CD4-positive, alpha-beta memory T cell (primary cell): ENCODE data around the gene TOR1AIP1. TPM values are rescaled to one million over a fixed set of nuclear protein-coding genes. Genes with fewer than 3 reads are reported as not detected.

Experiments used
- polyA plus RNA-seq, 2 donors: library from polyadenylated mRNA; unstranded; fragments of 300-500 nt; fragmentation: Illumina TruSeq; gene quantifications; one replicate each; pipeline ENCODE4 v1.2.3, GENCODE V29; 2021
- total RNA-seq, 2 experiments: library from RNA; stranded (reverse); gene quantifications; one replicate each; pipeline ENCODE4 v1.2.3, GENCODE V29; 2021

TOR1AIP1 gene
- total and polyA plus RNA-seq, 4 experiments from 2014 or later: 53.8 to 90.6 (median 70.1) TPM

Other genes starting within 250 kb of the TOR1AIP1 start
- under 1 TPM; 0.11 to 0.29 TPM for gene FAM163A, start 139.0 kb upstream of the TOR1AIP1 start, total RNA-seq
- under 1 TPM in 1 of 2 donors, not detected in 1; 0.20 TPM for gene FAM163A, start 139.0 kb upstream of the TOR1AIP1 start, polyA plus RNA-seq
- 10 to 100 TPM; 51.0 to 52.8 TPM for gene TOR1AIP2, start 4.5 kb upstream of the TOR1AIP1 start, total RNA-seq
- 10 to 100 TPM in 1 of 2 donors, 1 to 10 TPM in 1; 7.2 to 13.0 TPM for gene TOR1AIP2, start 4.5 kb upstream of the TOR1AIP1 start, polyA plus RNA-seq
- 10 to 100 TPM; 86.2 to 99.4 TPM for gene CEP350, start 72.5 kb downstream of the TOR1AIP1 start, total RNA-seq
- 10 to 100 TPM in 1 of 2 donors, 1 to 10 TPM in 1; 9.3 to 65.9 TPM for gene CEP350, start 72.5 kb downstream of the TOR1AIP1 start, polyA plus RNA-seq